WTC11 (cell line): ENCODE measurements around the gene QSOX2. TPM values are rescaled to one million over a fixed set of nuclear protein-coding genes. Genes with fewer than 3 reads are reported as not detected.

ENCODE experiments used
- ATAC-seq: fragments of 200-7000 bp; cut with Tn5 transposase; 2 replicates; pipeline ENCODE4 v1.10.0; 2021; ENCODE audit warnings: mild to moderate bottlenecking, moderate library complexity
- CTCF ChIA-PET: fragments of 300-600 bp; sonication (Branson Sonifier 250); formaldehyde crosslinking; loops from one replicate; lab custom pipeline; 2021; ENCODE audit warnings: antibody characterized with exemption; lab: Charles Lee
- POLR2A ChIA-PET: fragments of 350-600 bp; sonication (Branson Sonifier 250); formaldehyde crosslinking; loops from one replicate; lab custom pipeline; 2021; ENCODE audit warnings: antibody characterized with exemption; lab: Charles Lee
- DNase-seq: peaks from one replicate; pipeline ENCODE4 v3.0.0; 2021; ENCODE audit warnings: low spot score
- H3K27ac Mint-ChIP-seq: 2 replicates; pipeline ENCODE4 v1.8.0; 2021; ENCODE audit warnings: mixed read lengths
- H3K27me3 Mint-ChIP-seq: 2 replicates; pipeline ENCODE4 v1.8.0; 2021; ENCODE audit warnings: low read depth, mild to moderate bottlenecking, moderate library complexity, mixed read lengths
- H3K36me3 Mint-ChIP-seq: 2 replicates; pipeline ENCODE4 v1.8.0; 2021; ENCODE audit warnings: mixed read lengths
- H3K4me1 Mint-ChIP-seq: 2 replicates; pipeline ENCODE4 v1.8.0; 2022; ENCODE audit warnings: mixed read lengths
- H3K4me3 Mint-ChIP-seq: 2 replicates; pipeline ENCODE4 v1.8.0; 2021; ENCODE audit warnings: mild to moderate bottlenecking, moderate library complexity, mixed read lengths
- H3K9me3 Mint-ChIP-seq: 2 replicates; pipeline ENCODE4 v1.8.0; 2021; ENCODE audit warnings: mixed read lengths
- ATF6 ChIP-seq: sonication (generic); formaldehyde crosslinking; IDR thresholded peaks from 2 replicates; pipeline ENCODE4 v1.8.1; 2023; ENCODE audit warnings: mild to moderate bottlenecking, missing genetic modification reagents
- CREM ChIP-seq: sonication (generic); formaldehyde crosslinking; IDR thresholded peaks from 2 replicates; pipeline ENCODE4 v1.8.1; 2022; ENCODE audit warnings: mild to moderate bottlenecking, missing genetic modification reagents, moderate library complexity
- ERG ChIP-seq: fragments of 250-450 bp; sonication (Bioruptor Pico); IDR thresholded peaks from 2 replicates; pipeline ENCODE4 v1.8.0; 2021; ENCODE audit warnings: mild to moderate bottlenecking
- ESRRA ChIP-seq: sonication (generic); formaldehyde crosslinking; IDR thresholded peaks from 2 replicates; pipeline ENCODE4 v1.8.1; 2022; ENCODE audit warnings: mild to moderate bottlenecking, missing genetic modification reagents, borderline replicate concordance
- FOXK1 ChIP-seq: sonication (generic); formaldehyde crosslinking; IDR thresholded peaks from 2 replicates; pipeline ENCODE4 v1.8.0; 2022; ENCODE audit warnings: mild to moderate bottlenecking, moderate library complexity, missing genetic modification reagents
- GRHL2 ChIP-seq: fragments of 250-450 bp; sonication (Bioruptor Pico); IDR thresholded peaks from 2 replicates; pipeline ENCODE4 v1.8.0; 2022; ENCODE audit warnings: mild to moderate bottlenecking, moderate library complexity; ENCODE audit not compliant: insufficient replicate concordance, severe bottlenecking
- IRF2 ChIP-seq: sonication (generic); formaldehyde crosslinking; IDR thresholded peaks from 2 replicates; pipeline ENCODE4 v1.8.0; 2022; ENCODE audit warnings: low read depth, missing genetic modification reagents, borderline replicate concordance
- NFATC4 ChIP-seq: fragments of 250-450 bp; sonication (Bioruptor Pico); IDR thresholded peaks from 2 replicates; pipeline ENCODE4 v1.9.0; 2021; ENCODE audit warnings: mild to moderate bottlenecking
- NFE2L1 ChIP-seq: sonication (generic); formaldehyde crosslinking; IDR thresholded peaks from 2 replicates; pipeline ENCODE4 v1.8.1; 2023; ENCODE audit warnings: missing genetic modification reagents
- PRDM15 ChIP-seq: sonication (generic); formaldehyde crosslinking; IDR thresholded peaks from 2 replicates; pipeline ENCODE4 v1.8.0; 2022; ENCODE audit warnings: missing genetic modification reagents
- RORB ChIP-seq: fragments of 250-450 bp; sonication (Bioruptor Pico); IDR thresholded peaks from 2 replicates; pipeline ENCODE4 v1.9.0; 2021; ENCODE audit warnings: mild to moderate bottlenecking
- TCF7 ChIP-seq: sonication (generic); formaldehyde crosslinking; IDR thresholded peaks from 2 replicates; pipeline ENCODE4 v1.8.0; 2022; ENCODE audit warnings: mild to moderate bottlenecking, low read depth, missing genetic modification reagents, moderate library complexity
- ZNF281 ChIP-seq: sonication (generic); formaldehyde crosslinking; IDR thresholded peaks from 2 replicates; pipeline ENCODE4 v1.8.0; 2023; ENCODE audit warnings: mild to moderate bottlenecking, missing genetic modification reagents
- ZNF396 ChIP-seq: fragments of 250-450 bp; sonication (Bioruptor Pico); IDR thresholded peaks from 2 replicates; pipeline ENCODE4 v1.8.0; 2021; ENCODE audit warnings: mild to moderate bottlenecking, moderate library complexity, borderline replicate concordance
- ZNF423 ChIP-seq: fragments of 250-450 bp; sonication (Bioruptor Pico); IDR thresholded peaks from 2 replicates; pipeline ENCODE4 v2.1.2; 2022; ENCODE audit warnings: mild to moderate bottlenecking, moderate library complexity
- ZNF512 ChIP-seq: sonication (generic); formaldehyde crosslinking; IDR thresholded peaks from 2 replicates; pipeline ENCODE4 v1.8.1; 2022; ENCODE audit warnings: missing genetic modification reagents, borderline replicate concordance
- total RNA-seq: library from RNA; stranded (reverse); gene quantifications from 3 replicates; pipeline ENCODE4 v1.2.3, GENCODE V29; 2021
- TF ChIP-seq, protein P1 (sequence below): sonication (generic); formaldehyde crosslinking; IDR thresholded peaks from 2 replicates; pipeline ENCODE4 v1.8.0; 2022; ENCODE audit warnings: mild to moderate bottlenecking, missing genetic modification reagents
- TF ChIP-seq, protein P2 (sequence below): fragments of 250-450 bp; sonication (Bioruptor Pico); IDR thresholded peaks from 2 replicates; pipeline ENCODE4 v2.1.2; 2022; ENCODE audit warnings: mild to moderate bottlenecking, moderate library complexity
- TF ChIP-seq, protein P3 (sequence below): sonication (generic); formaldehyde crosslinking; IDR thresholded peaks from 2 replicates; pipeline ENCODE4 v1.8.1; 2022; ENCODE audit warnings: low read depth, missing genetic modification reagents, borderline replicate concordance

The QSOX2 gene
- total RNA-seq, 1 experiment from 2014 or later: 33.2 TPM

GRCh38 chr9:136201609-136202453 lies 43.8 kb downstream of the QSOX2 start:
- no peaks in the 10 kb centered on the region for H3K9me3 Mint-ChIP-seq
- DNase-seq (peak; percentile 74), ATAC-seq (peak; percentile 24)
- peaks cover 92% of the 10 kb centered on the region for H3K27me3 Mint-ChIP-seq
- no peak overlapping the region; the same call in 1 of the 2 replicates for H3K4me3 Mint-ChIP-seq
- no peak overlapping the region for H3K27ac Mint-ChIP-seq
- H3K36me3 Mint-ChIP-seq: no peaks in the 10 kb centered on the region
- CTCF ChIA-PET: interaction anchor here (0.6 to 4.4 kb wide), 10 partner anchors 10 to 69 kb away, joined by 3 to 24 read pairs (median 4); no protein-coding TSS in a partner anchor
- peaks cover 7% of the 10 kb centered on the region for H3K4me1 Mint-ChIP-seq
- POLR2A ChIA-PET: interaction anchor here (1.5 kb wide), 2 partner anchors 55 to 66 kb away, joined by 4 to 5 read pairs; no protein-coding TSS in a partner anchor
- no peak for TF ChIP-seq IRF2 (CRISPR knock-in tag)
- peak; percentile 77; the same call in 1 of the 2 replicates for TF ChIP-seq ESRRA (CRISPR knock-in tag)
- no peak for TF ChIP-seq GRHL2 (CRISPR knock-in tag)
- TF ChIP-seq NFATC4: no peak
- peak; percentile 74; the same call in 1 of the 2 replicates for TF ChIP-seq TCF7 (CRISPR knock-in tag)
- no peak for TF ChIP-seq RORB
- no peak for TF ChIP-seq ZNF281 (CRISPR knock-in tag)
- TF ChIP-seq, protein P1, sequence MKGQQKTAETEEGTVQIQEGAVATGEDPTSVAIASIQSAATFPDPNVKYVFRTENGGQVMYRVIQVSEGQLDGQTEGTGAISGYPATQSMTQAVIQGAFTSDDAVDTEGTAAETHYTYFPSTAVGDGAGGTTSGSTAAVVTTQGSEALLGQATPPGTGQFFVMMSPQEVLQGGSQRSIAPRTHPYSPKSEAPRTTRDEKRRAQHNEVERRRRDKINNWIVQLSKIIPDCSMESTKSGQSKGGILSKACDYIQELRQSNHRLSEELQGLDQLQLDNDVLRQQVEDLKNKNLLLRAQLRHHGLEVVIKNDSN (CRISPR knock-in tag): no peak
- TF ChIP-seq NFE2L1 (CRISPR knock-in tag): no peak
- no peak for TF ChIP-seq ZNF512
- TF ChIP-seq ATF6: no peak
- peak; percentile 68; the same call in 1 of the 2 replicates for TF ChIP-seq FOXK1 (CRISPR knock-in tag)
- TF ChIP-seq PRDM15 (CRISPR knock-in tag): no peak
- TF ChIP-seq, protein P2, sequence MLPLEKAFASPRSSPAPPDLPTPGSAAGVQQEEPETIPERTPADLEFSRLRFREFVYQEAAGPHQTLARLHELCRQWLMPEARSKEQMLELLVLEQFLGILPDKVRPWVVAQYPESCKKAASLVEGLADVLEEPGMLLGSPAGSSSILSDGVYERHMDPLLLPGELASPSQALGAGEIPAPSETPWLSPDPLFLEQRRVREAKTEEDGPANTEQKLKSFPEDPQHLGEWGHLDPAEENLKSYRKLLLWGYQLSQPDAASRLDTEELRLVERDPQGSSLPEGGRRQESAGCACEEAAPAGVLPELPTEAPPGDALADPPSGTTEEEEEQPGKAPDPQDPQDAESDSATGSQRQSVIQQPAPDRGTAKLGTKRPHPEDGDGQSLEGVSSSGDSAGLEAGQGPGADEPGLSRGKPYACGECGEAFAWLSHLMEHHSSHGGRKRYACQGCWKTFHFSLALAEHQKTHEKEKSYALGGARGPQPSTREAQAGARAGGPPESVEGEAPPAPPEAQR (CRISPR knock-in tag): no peak
- no peak for TF ChIP-seq ERG (CRISPR knock-in tag)
- TF ChIP-seq, protein P3, sequence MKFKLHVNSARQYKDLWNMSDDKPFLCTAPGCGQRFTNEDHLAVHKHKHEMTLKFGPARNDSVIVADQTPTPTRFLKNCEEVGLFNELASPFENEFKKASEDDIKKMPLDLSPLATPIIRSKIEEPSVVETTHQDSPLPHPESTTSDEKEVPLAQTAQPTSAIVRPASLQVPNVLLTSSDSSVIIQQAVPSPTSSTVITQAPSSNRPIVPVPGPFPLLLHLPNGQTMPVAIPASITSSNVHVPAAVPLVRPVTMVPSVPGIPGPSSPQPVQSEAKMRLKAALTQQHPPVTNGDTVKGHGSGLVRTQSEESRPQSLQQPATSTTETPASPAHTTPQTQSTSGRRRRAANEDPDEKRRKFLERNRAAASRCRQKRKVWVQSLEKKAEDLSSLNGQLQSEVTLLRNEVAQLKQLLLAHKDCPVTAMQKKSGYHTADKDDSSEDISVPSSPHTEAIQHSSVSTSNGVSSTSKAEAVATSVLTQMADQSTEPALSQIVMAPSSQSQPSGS (CRISPR knock-in tag): no peak
- no peak for TF ChIP-seq ZNF423 (CRISPR knock-in tag)
- no peak for TF ChIP-seq ZNF396 (CRISPR knock-in tag)
- TF ChIP-seq CREM (CRISPR knock-in tag): no peak; the same call in 1 of the 2 replicates
